ENCODE measurements around the gene NR4A1.

Gene NR4A1

GRCh38 chr12:52023182-52023975 lies 27.9 kb upstream of the NR4A1 start (continued):
- TF ChIP-seq TSHZ2 (CRISPR knock-in tag; IDR thresholded peaks at IDR 0.05) (no peak), ZFP3 (CRISPR knock-in tag; IDR thresholded peaks at IDR 0.05) (no peak), ESRRG (CRISPR knock-in tag; IDR thresholded peaks at IDR 0.05) (no peak), PATZ1 (CRISPR knock-in tag; IDR thresholded peaks at IDR 0.05; ENCODE audit: borderline replicate concordance) (no peak), BACH2 (CRISPR knock-in tag; IDR thresholded peaks at IDR 0.05; ENCODE audit: borderline replicate concordance) (no peak)

- no peak for TF ChIP-seq PPARA (CRISPR knock-in tag; IDR thresholded peaks at IDR 0.05; ENCODE audit: borderline replicate concordance)
- TF ChIP-seq ESRRG (CRISPR knock-in tag; IDR thresholded peaks at IDR 0.05) = no peak
- TF ChIP-seq CREB5 (CRISPR knock-in tag; IDR thresholded peaks at IDR 0.05; ENCODE audit: low read depth) = no peak
- TF ChIP-seq CSRNP3 (CRISPR knock-in tag; IDR thresholded peaks at IDR 0.05) = no peak
- no peak for TF ChIP-seq GLIS3 (CRISPR knock-in tag; IDR thresholded peaks at IDR 0.05)
- no peak for TF ChIP-seq RARB (CRISPR knock-in tag; IDR thresholded peaks at IDR 0.05)
- TF ChIP-seq PATZ1 (CRISPR knock-in tag; IDR thresholded peaks at IDR 0.05; ENCODE audit: borderline replicate concordance) = no peak
- TF ChIP-seq ZNF8 (CRISPR knock-in tag; IDR thresholded peaks at IDR 0.05) = no peak
- TF ChIP-seq ZFP3 (CRISPR knock-in tag; IDR thresholded peaks at IDR 0.05) = no peak
- TF ChIP-seq ZNF70 (CRISPR knock-in tag; IDR thresholded peaks at IDR 0.05) = no peak
- TF ChIP-seq POU6F1 (CRISPR knock-in tag; IDR thresholded peaks at IDR 0.05; ENCODE audit: borderline replicate concordance, low read depth) = no peak
- TF ChIP-seq CSDC2 (CRISPR knock-in tag; IDR thresholded peaks at IDR 0.05) = no peak
- TF ChIP-seq TSHZ2 (CRISPR knock-in tag; IDR thresholded peaks at IDR 0.05) = no peak
- no peak for TF ChIP-seq OSR1 (CRISPR knock-in tag; IDR thresholded peaks at IDR 0.05)
- no peak for TF ChIP-seq SNAI2 (CRISPR knock-in tag; IDR thresholded peaks at IDR 0.05)
- peak; percentile 1; the same call in 1 of the 3 replicates for ATAC-seq
These were observed 27.1 kb upstream of the NR4A1 start for GRCh38 chr12:52023976-52024688.
